Stimulated activated CD4-positive, alpha-beta T cell treated with anti-CD3 and anti-CD28 coated beads, Interleukin-12 subunit alpha, Interleukin-12 subunit beta, amount 100 ng/mL, for 24 hours (primary cell): ENCODE data around the gene SCLY.
"Not testable (repeated sequence)": the region's sequence is repeated elsewhere in the genome, so short reads cannot be mapped to it uniquely, and the experiment has no call there.

Experiments used
- DNase-seq, 2 experiments: peaks; one replicate each; pipeline ENCODE4 v3.0.0-alpha.2; 2020; ENCODE audit warnings: low read depth in 2 of 2

SCLY gene, protein sequence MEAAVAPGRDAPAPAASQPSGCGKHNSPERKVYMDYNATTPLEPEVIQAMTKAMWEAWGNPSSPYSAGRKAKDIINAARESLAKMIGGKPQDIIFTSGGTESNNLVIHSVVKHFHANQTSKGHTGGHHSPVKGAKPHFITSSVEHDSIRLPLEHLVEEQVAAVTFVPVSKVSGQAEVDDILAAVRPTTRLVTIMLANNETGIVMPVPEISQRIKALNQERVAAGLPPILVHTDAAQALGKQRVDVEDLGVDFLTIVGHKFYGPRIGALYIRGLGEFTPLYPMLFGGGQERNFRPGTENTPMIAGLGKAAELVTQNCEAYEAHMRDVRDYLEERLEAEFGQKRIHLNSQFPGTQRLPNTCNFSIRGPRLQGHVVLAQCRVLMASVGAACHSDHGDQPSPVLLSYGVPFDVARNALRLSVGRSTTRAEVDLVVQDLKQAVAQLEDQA

DNA sequence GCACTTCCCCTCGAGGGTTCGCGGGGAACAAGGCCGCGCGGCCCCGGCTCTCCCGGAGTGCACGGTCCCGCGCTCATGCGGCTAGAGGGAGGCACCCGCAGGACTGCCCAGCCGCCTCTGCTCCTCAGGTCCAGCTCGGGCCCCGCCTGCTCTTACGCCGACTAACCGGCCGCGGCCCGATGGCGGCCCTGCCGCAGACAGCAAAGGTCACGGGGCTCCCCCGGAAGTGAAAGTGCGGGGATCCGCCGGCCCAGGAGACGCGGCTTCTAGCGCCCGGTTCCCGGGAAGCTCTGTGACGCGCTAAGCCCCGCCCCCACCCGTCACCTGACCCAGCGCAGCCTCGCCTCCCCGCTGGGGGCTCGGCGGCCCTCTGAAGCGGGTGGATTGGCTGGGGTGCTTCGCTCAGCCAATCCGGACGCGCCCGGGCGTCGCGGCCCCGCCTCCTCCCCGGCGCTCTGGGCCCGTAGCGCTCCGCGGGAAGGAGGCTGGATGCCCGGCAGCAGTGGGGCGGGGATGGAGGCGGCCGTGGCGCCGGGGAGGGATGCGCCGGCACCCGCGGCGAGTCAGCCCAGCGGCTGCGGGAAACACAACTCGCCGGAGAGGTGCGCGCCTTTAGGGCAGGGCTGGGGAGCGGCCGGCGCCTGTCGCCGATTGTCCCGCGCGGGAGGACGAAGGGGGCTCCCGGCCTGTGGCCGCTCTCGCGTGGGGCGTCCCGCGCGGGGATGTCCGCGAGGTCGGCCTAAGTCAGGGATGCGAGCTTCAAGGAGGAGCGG is at the start of gene SCLY:
SCLY (plus strand) TSS at position 460 of the 773 bp plus-strand sequence; CDS start at position 514, 54 bp downstream.
- DNase-seq: peak; percentile 95 to 96

DNA sequence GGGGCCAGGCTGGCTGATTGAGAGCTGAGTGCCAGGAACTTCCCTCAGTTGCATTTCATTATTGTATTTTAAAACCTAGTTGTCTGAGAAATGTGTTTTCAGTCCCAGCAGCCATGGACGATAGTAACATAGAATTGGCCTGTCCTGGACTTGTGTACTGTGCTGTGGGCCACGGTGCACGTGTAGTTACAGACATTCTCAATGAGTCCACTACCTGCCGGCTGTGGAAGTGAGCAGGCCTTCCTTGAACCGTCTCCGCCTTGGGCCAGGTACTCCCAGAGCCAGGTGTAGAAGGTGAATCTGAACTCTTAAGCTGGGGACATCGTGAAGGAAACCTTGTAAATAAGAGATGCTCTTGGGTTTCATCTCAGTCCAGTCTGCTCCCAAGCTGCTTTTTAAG is 47.0 kb upstream of the SCLY start:
- no peak for DNase-seq

DNA sequence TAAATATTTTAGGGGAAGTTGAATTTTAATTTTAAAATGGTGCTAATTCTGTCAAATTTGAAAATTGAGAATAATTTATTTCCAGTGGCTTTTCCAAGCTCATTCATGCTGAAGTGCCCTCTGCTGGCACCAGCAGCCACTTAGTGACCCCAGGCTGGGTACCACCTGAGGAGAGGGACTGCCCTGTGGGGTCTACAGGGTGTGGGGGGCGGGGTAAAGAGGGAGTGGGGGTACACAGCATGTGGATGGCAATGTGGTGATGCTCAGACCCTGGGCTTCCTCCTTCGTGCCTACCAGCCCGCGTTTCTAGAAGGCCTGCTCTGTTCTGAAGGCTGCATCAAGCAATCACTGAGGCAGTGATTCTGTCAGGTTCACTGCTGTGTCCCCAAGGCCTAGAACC is 45.1 kb upstream of the SCLY start:
- no peak for DNase-seq

DNA sequence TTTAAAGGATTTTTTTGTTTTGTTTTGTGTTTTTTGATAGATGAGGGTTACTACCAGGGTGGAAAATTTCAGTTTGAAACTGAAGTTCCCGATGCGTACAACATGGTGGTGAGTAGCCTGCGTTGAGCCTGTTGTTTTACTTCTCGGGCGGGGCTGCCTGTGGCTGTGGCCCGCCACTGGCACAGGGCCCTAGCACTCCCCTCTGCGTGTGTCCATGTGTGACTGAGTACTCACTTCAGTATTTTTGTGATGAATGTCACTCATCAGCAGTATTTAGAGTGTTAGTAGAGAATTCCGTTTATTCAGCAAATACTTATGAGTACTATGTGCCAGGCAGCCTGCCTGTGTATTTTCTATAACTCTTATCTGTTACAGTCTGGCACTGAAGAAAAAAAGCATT is 44.3 kb upstream of the SCLY start:
- DNase-seq: no peak

DNA sequence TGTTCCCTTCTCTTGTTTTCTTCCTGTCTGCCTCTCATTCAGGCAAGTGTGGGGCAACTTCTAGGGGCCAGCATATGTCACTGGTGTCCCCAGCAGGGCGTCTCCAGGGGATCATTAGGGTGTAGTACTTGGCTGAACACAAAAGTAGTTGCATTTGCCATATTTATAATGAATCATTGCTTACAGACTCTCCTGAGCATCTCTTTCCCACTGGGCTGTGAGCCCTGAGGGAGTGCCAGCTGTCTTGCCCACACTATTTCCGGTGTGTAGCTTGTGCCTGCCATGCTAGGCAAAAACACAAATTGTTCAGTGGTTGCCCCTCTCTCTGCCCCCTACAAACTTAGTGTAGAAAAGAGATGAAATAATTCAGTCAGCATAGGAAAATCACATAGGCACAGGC is 40.8 kb upstream of the SCLY start:
- no peak for DNase-seq

DNA sequence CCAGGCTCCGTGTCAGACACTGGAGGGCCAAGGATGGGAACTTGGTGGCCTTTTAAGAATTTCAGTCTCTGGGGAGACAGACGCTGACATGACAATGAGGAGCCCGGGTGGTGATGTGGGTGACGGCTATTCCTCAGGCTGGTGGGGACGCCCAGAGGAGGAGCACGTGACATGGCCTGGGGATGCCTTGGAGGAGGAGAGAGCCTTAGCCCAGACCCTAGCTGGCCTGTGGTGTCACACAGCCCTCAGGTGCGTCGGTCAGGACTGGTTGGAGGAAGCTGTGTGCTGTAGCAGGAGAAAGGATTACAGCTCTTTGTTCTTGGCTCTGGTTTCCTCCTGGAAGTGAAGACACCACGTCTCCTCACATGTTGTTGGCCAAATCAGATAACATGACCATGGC is 40.0 kb upstream of the SCLY start:
- DNase-seq: no peak

DNA sequence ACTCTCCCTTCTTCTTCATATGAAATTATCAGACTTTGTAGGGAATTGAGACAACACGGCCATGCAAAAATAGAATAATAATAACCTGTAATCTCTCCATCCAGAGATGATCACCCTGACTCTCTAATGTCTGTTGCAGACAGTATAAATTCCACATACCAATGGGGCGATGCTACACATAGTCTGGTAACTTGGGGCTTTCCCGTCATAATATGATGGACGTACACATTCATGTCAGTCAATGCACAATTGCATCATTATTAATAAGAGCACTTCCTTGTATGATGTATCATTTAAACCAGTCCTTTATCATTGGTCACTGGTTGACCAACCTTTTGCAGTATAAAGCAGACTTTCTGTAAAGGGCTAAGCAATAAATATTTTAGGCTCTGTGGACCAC is 39.5 kb upstream of the SCLY start:
- DNase-seq: no peak

DNA sequence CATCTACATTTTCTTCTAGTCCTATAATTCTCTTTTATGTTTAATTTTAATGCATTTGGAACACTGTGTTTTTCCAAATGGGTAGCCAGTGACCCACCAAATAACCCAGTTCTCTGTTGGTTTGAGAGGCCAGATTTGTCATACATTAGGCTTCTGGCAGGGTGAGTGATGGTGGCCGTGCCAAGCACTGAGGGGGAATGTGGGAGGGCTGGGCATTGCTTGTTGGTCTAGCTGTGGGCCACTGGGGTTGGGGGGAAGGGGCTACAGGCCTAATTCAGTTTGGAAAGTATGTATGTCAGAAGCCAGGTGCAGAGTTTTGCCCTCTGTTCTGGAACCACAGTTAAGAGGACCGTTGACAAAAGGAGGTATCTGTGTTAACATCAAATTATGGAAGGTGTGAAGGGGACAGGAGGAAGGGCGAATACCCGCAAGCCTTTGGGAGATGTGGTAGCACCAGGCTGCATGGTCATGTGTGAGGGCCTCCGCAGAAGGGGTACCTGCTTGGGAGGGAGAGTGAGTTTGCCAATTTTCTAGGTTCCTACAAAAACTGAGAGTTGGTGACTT is 38.1 kb upstream of the SCLY start:
- no peak for DNase-seq

DNA sequence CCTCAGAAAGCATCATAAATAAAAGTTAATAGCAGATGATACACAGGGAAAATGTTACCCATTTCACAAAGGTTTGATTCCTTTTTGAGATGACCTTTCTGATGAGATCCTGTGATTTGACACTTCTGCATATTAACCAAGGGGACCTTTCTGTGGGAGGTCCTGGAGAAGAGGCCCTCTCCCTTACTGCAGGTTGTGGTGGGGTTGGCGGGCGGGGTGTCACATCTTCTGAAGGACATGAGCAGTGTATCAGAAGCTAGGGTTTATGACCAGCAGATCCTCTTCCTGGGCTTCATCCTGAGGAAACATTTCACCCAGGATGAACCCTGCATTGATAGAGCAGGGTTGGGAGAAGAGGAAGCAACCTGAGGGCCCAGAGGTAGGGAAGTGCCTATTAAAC is 37.2 kb upstream of the SCLY start:
- DNase-seq: no peak

DNA sequence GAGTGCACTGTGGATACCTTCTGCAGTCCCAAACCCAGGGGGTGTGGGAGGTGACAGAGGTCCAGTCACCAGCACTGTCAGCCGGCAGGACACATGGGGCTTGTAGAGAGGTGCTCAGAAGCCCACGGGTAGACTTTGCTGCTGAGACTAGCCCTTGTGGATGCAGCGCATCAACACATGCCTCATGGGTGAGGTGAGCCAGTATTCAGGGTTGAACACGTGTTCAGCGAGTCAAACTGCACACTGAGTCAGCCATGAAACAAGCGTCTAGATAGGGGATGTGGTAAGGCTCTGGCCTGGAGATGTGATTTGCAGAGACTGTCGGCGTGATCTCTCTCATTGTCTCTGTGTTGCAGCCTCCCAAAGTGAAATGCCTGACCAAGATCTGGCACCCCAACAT is 35.8 kb upstream of the SCLY start:
- DNase-seq: peak; percentile 12 to 14

DNA sequence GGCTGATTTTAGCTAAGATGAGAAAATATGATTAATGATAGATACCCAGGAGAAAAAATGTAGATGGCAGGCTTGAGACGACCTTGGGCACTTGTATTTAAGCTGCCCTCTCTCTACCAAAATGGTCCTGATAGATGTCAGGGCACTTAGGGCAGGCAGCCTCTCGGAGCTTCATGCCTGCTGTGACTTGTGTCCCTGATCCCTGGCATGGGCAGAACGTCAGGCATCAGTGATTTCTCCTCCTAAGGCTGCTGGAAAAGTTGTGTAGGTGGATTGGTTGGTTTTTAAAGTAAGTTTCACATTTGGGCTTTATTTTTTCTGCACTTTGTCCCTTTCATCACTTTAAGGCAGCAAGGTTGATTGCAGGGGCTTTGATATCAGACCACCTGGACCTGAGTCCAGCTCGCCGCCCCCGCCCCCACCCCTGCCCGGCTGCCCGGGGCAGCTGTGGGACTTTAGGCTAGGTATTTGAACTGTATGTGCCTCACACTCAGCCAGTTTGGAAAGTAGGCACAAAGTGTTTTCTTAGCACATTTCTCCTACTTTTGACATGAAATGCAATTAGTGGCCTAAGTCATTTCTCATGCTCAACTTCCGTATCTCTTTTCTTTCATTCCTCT is 35.0 kb upstream of the SCLY start:
- no peak for DNase-seq

DNA sequence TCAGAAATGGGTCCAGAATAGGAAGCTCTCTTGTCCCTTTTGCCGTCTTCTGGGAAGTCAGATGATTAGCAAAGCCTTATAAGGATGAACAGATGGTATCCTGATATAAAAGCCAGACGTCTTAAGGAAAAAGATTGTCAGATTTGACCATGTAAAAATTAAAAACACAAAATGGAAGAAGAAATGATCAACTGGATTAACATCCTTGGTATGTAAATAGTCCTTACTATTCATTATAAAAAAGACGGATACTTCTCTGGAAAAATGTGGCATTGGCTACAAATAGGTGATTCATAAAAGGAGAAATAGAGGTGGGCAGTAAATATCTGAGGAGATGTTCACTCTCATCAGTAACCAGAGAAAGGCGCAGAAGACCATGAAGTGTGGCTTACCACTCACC is 33.7 kb upstream of the SCLY start:
- no peak for DNase-seq

DNA sequence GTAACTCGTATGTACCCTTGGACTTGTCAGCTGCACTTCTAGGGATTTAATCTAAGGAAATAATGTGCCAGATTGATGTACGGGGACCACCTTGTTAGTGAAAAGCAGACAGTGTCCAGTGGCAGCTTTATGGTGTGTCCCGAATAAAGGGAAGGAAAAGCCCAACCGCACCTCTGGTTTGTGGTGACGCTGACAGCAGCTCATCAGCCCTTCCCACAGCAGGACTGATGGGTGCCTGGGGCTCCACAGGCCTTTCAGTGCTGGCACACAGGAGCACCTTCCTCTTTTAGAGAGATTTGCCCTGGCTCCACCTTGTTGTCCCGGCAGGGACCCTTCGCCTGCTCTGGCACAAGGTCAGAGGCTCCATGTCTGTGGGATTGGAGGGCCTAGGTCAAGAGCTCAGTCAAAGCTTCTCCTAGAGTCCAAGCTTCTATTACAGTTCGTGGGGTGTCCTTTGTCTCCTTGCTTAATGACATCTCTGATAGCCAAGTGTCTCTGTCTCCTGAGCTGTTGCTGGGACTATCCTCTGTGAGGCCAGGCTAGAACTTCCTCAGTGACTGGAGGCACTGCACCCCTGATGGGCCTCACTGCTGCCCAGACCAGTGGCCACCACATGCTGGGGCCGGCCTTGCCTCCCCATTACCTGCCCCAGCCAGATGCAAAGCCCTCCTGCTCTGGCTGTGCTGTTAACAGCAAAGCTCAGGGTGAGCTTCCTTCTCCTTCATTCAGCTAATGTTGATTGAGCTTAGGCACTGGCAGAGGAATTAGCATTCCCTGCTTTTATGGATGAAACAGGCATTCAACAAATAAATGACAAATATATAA is 33.0 kb upstream of the SCLY start:
- DNase-seq: no peak

DNA sequence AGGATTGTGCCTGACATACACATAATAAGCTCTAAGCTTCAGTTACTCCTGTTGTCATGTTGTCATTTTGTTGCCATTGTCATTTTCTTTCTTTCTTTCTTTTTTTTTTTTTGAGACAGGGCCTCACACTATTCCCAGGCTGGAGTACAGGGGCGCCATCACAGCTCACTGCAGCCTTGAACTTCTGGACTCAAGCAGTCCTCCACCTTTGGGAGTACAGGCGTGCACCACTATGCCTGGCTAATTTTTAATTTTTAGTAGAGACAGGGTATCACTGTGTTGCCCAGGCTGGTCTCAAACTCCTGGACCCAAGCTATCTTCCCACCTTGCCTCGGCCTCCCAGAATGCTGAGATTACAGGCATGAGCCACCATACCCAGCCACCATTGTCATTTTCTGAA is 30.9 kb upstream of the SCLY start:
- no peak for DNase-seq

DNA sequence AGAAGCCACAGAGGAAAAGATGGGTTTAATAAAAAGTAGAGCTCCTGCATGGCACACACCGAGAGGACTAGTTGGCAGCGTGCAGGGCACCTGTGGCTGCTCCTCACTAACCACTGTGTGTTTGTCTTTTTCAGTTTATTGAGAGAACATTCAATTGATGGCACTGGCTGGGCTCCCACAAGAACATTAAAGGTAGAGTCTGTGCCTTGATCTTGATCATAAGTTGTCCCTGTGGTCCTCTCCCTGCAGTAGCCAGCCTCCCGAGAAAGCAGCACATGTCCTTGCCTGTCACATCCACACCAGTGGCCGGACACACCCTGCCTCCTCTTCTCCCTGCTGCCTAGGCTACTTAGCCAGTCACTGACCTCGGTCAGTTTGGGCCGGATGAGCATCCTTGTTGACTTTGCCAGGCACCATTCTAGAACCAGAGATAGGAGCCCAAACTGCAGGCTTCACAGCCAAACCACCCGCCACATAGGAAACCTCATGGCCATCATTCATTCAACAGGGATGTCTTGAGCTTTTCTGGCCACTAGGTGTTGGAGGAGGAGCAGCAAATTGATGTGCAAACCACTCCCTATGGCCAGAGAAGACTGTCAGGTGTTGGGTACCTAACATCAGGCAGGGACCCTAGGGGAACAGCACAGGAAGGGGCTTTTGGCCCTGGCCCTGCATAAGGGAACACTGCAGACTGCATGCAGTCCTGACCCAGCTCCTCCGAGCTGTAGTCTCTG is 30.2 kb upstream of the SCLY start:
- no peak for DNase-seq

DNA sequence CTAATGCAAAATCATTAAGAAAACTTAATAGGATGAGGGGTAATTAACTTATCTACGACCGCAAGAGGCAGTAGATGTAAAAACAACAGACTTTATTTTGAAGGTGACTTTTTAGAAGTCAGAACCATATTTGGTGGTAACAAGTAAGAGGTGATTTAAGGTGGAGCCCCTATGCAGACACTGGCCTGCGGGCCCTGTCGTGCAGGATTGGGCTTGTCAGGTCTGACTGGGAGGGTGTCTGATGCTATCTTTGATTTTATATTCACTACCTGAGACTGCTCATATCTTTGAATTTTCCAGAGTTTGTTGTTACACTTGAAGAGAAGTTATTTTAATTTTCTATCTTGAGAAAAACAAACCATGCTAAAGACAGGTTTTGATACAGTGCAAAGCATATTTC is 29.1 kb upstream of the SCLY start:
- DNase-seq: no peak

DNA sequence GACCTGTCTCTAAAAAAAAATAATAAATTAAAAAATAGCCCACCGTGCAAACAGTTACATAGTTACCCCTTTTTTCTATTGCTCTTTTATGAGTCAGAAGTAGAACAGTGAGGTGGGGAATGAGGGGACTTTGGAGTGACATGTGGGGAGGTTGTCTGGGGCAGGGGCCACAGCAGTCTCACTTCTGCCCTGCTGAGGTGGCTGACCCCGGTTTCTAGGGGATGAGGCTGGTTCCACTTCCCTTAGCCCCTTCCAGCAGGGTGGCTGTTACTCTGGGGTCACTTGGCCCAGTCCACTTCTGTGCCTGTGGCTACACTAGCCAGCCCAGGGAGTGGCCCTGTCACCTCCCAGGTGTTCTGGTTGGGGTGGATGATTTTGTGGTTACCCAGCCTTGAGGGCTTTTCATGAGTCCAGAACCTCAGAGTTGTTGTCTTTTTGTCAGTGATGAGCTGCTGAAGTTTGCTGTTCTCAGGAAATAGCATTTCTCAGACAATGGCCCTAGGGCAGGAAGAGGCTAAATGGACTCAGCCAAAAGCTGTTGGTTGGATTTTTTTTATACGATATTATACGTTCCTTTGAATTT is 28.0 kb upstream of the SCLY start:
- DNase-seq: no peak

DNA sequence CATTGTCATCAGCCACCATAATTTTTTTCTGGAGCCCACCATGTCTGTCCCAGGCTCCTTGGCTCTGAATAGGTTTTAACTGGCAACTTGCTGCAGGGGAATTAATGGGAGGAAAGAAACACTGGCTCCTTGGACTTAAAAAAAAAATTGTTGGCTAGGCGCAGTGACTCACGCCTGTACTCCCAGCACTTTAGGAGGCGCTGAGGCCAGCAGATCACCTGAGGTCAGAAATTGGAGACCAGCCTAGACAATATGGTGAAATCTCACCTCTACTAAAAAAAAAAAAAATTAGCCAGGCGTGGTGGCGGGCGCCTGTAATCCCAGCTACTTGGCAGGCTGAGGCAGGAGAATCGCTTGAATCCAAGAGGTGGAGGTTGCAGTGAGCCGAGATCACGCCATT is 26.8 kb upstream of the SCLY start:
- DNase-seq: not testable (repeated sequence)

DNA sequence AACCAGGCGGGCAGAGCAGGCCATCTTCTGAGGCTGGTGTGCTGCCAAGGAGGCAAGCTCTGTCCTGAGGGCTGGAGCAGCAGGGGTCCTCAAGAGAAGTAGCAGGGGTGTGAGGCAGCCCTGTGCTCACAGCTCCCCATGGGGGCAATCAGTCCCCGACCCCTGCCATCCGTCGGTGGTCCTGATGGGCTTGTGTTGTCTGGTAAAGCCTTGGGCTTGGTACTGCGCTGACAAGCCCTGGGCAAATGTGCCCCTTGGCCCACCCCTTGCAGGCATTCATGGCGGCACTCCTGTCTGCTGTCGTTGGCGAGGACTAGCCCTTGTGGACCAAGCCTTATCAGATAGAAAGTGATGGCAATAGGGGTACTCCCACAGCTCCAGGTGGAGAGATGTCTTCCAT is 22.6 kb upstream of the SCLY start:
- DNase-seq: no peak

DNA sequence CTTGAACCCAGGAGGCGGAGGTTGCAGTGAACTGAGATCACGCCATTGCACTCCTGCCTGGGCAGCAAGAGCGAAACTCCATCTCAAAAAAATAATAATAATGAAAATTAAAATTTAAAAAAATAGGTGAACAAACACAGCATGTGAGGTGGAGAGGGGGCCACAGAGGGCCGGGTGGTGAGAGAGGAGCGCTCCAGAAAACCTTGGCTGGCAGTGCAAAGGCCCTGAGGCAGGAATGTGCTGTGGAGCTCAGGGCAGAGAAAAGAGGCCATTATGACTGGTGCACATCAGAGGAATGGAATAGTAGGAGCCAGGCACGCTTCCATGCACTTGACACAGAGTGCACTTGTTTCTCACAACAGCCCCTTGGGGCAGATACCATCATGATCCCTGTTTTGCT is 21.6 kb upstream of the SCLY start:
- DNase-seq: no peak
